C4-2B (cell line): ENCODE measurements around the gene ZKSCAN2.

Source experiments
- CTCF ChIP-seq: fragments of 450-650 bp; conservative IDR thresholded peaks from 2 replicates; pipeline ENCODE4 v1.5.1; 2017; ENCODE audit warnings: mild to moderate bottlenecking
- ZFX ChIP-seq: fragments of 450-650 bp; IDR thresholded peaks from 2 replicates; pipeline ENCODE4 v1.6.1; 2017

GRCh38 chr16:25198021-25198420 lies 59.6 kb downstream of the ZKSCAN2 start:
- TF ChIP-seq CTCF (no peak), ZFX (no peak)
